GM23338 (cell line): ENCODE data around the gene LMX1B. TPM values are rescaled to one million over a fixed set of nuclear protein-coding genes. Genes with fewer than 3 reads are reported as not detected.

Experiments
- ATAC-seq: fragments of 200-7000 bp; cut with Tn5 transposase; 3 replicates; pipeline ENCODE4 v1.9.1; 2020
- DNase-seq: peaks from one replicate; pipeline ENCODE4 v3.0.0-alpha.2; 2015; ENCODE audit warnings: low spot score
- H2AFZ ChIP-seq: fragments of 200-600 bp; sonication (generic); 2 replicates; pipeline ENCODE4 v1.8.0; 2016; ENCODE audit warnings: antibody characterized with exemption, mild to moderate bottlenecking, moderate library complexity
- H3F3A ChIP-seq: fragments of 200-600 bp; sonication (generic); replicated peaks from 2 replicates; pipeline ENCODE4 v1.8.0; 2017; ENCODE audit warnings: antibody characterized with exemption, mixed run types, low read depth
- H3K27ac ChIP-seq: fragments of 200-600 bp; sonication (generic); 2 replicates; pipeline ENCODE4 v1.6.1; 2016; ENCODE audit warnings: low read depth
- H3K27me3 ChIP-seq: fragments of 200-600 bp; sonication (generic); 2 replicates; pipeline ENCODE4 v1.8.0; 2016; ENCODE audit warnings: mild to moderate bottlenecking, mixed run types, moderate library complexity; ENCODE audit not compliant: insufficient read depth
- H3K36me3 ChIP-seq: fragments of 200-600 bp; sonication (generic); 2 replicates; pipeline ENCODE4 v1.8.0; 2016; ENCODE audit warnings: mild to moderate bottlenecking; ENCODE audit not compliant: insufficient read depth
- H3K4me1 ChIP-seq: fragments of 200-600 bp; sonication (generic); 2 replicates; pipeline ENCODE4 v1.8.0; 2016; ENCODE audit warnings: mild to moderate bottlenecking, moderate library complexity; ENCODE audit not compliant: insufficient read depth
- H3K4me2 ChIP-seq: fragments of 200-600 bp; sonication (generic); 2 replicates; pipeline ENCODE4 v1.7.1; 2017; ENCODE audit warnings: mixed run types
- H3K4me3 ChIP-seq: fragments of 200-600 bp; sonication (generic); 2 replicates; pipeline ENCODE4 v1.6.1; 2016; ENCODE audit warnings: mixed run types
- H3K79me2 ChIP-seq: fragments of 200-600 bp; sonication (generic); replicated peaks from 2 replicates; pipeline ENCODE4 v1.8.0; 2017; ENCODE audit warnings: mild to moderate bottlenecking; ENCODE audit not compliant: insufficient read depth
- H3K9me2 ChIP-seq: fragments of 200-600 bp; sonication (generic); 2 replicates; pipeline ENCODE4 v1.8.0; 2017; ENCODE audit not compliant: insufficient read depth
- H4K20me1 ChIP-seq: fragments of 200-600 bp; sonication (generic); replicated peaks from 2 replicates; pipeline ENCODE4 v1.8.0; 2017; ENCODE audit warnings: mild to moderate bottlenecking; ENCODE audit not compliant: insufficient read depth
- H3K27ac Mint-ChIP-seq: 2 replicates; pipeline ENCODE4 v1.8.0; 2020; ENCODE audit warnings: inconsistent platforms, mild to moderate bottlenecking, moderate library complexity, mixed read lengths
- H3K27me3 Mint-ChIP-seq: 3 replicates; pipeline ENCODE4 v1.8.0; 2022; ENCODE audit warnings: low read depth, mild to moderate bottlenecking, moderate library complexity, mixed read lengths, inconsistent platforms; ENCODE audit not compliant: insufficient read depth, poor library complexity
- H3K36me3 Mint-ChIP-seq: 3 replicates; pipeline ENCODE4 v1.8.0; 2021; ENCODE audit warnings: low read depth, mild to moderate bottlenecking, inconsistent platforms, moderate library complexity, mixed read lengths
- H3K4me1 Mint-ChIP-seq: 3 replicates; pipeline ENCODE4 v1.8.0; 2020; ENCODE audit warnings: mild to moderate bottlenecking, inconsistent platforms, mixed read lengths
- H3K4me3 Mint-ChIP-seq: 3 replicates; pipeline ENCODE4 v1.8.0; 2021; ENCODE audit warnings: moderate library complexity, mild to moderate bottlenecking, inconsistent platforms, mixed read lengths
- H3K9me3 Mint-ChIP-seq: 3 replicates; pipeline ENCODE4 v1.8.0; 2020; ENCODE audit warnings: moderate library complexity, mild to moderate bottlenecking, inconsistent platforms, mixed read lengths
- CREB1 ChIP-seq: fragments of 250-450 bp; sonication (Bioruptor Pico); IDR thresholded peaks from 2 replicates; pipeline ENCODE4 v1.5.0; 2020; ENCODE audit warnings: low read depth, mild to moderate bottlenecking, moderate library complexity
- ETS1 ChIP-seq: IDR thresholded peaks from 2 replicates; pipeline ENCODE4 v1.6.1; 2016; ENCODE audit warnings: antibody characterized with exemption
- EZH2 ChIP-seq: fragments of 200-600 bp; sonication (generic); IDR thresholded peaks from one replicate; pipeline ENCODE4 v1.8.0; 2017; ENCODE audit warnings: antibody characterized with exemption, mild to moderate bottlenecking, low read depth; ENCODE audit not compliant: unreplicated experiment
- EZH2phosphoT487 ChIP-seq: fragments of 200-600 bp; sonication (generic); IDR thresholded peaks from one replicate; pipeline ENCODE4 v1.8.1; 2018; ENCODE audit warnings: antibody characterized with exemption; ENCODE audit not compliant: unreplicated experiment
- JUNB ChIP-seq: IDR thresholded peaks from one replicate; pipeline ENCODE4 v1.6.1; 2016; ENCODE audit warnings: antibody characterized with exemption; ENCODE audit not compliant: unreplicated experiment
- POLR2AphosphoS5 ChIP-seq: IDR thresholded peaks from 2 replicates; pipeline ENCODE4 v1.6.1; 2016; ENCODE audit warnings: antibody characterized with exemption, low read depth
- STAT1 ChIP-seq: IDR thresholded peaks from one replicate; pipeline ENCODE4 v1.6.1; 2016; ENCODE audit warnings: antibody characterized with exemption; ENCODE audit not compliant: unreplicated experiment
- ZNF331 ChIP-seq: fragments of 250-450 bp; sonication (Bioruptor Pico); IDR thresholded peaks from 2 replicates; pipeline ENCODE4 v1.5.0; 2020; ENCODE audit warnings: low read depth, mild to moderate bottlenecking, moderate library complexity
- ZNF462 ChIP-seq: fragments of 250-450 bp; sonication (Bioruptor Pico); IDR thresholded peaks from 2 replicates; pipeline ENCODE4 v1.5.0; 2020; ENCODE audit warnings: mild to moderate bottlenecking, moderate library complexity
- polyA plus RNA-seq: library from polyadenylated mRNA; unstranded; fragments of >200 nt; fragmentation: Nextera tagmentation; extraction: Ambion mirVana; gene quantifications from 2 replicates; pipeline ENCODE4 v1.2.1, GENCODE V29; 2016
- total RNA-seq: library from RNA; depleted of rRNA; stranded (reverse); fragments of >200 nt; shearing (Covaris generic); gene quantifications from 2 replicates; pipeline ENCODE4 v1.2.3, GENCODE V29; 2014

LMX1B gene
- total and polyA plus RNA-seq, 2 experiments from 2014 or later = 0.08 to 0.21 TPM

GRCh38 chr9:126614088-126614454 is 343 bp downstream of the LMX1B start (continued):
- TF ChIP-seq ZNF462 (CRISPR knock-in tag) (no peak), ZNF331 (CRISPR knock-in tag) (no peak), POLR2AphosphoS5 (no peak)

GRCh38 chr9:126614455-126615244 is 922 bp downstream of the LMX1B start:
- Histone ChIP-seq H3K36me3 (no peaks in the 10 kb centered on the region), H2AFZ (0 out of 2 replicates have a peak overlapping the region, but pooled peaks have one; percentile 38), H3K4me3 (peak overlapping the region; percentile 50; the same call in 1 of the 2 replicates), H3K4me1 (peaks cover 55% of the 10 kb centered on the region), H4K20me1 (peaks cover 10% of the 10 kb centered on the region; the same call in 1 of the 2 replicates), H3K79me2 (no peaks in the 10 kb centered on the region), H3F3A (peaks cover 21% of the 10 kb centered on the region), H3K9me2 (no peaks in the 10 kb centered on the region), H3K27me3 (peaks cover 94% of the 10 kb centered on the region), H3K4me2 (peak overlapping the region; percentile 85; the same call in 1 of the 2 replicates), H3K27ac (no peak overlapping the region)
- peaks cover 91% of the 10 kb centered on the region for H3K27me3 Mint-ChIP-seq
- peaks cover 3% of the 10 kb centered on the region; the same call in 1 of the 3 replicates for H3K9me3 Mint-ChIP-seq
- DNase-seq (peak; percentile 52), ATAC-seq (no peak)
- H3K4me1 Mint-ChIP-seq = peaks cover 54% of the 10 kb centered on the region
- H3K36me3 Mint-ChIP-seq = no peaks in the 10 kb centered on the region
- H3K27ac Mint-ChIP-seq = no peak overlapping the region
- peak overlapping the region; percentile 69 for H3K4me3 Mint-ChIP-seq
- TF ChIP-seq EZH2 (peak; percentile 99), ZNF331 (CRISPR knock-in tag) (no peak), STAT1 (no peak), CREB1 (CRISPR knock-in tag) (no peak), EZH2phosphoT487 (peak; percentile 99), JUNB (no peak), ETS1 (no peak)
